ENCODE measurements around the gene ATCAY.

DNA sequence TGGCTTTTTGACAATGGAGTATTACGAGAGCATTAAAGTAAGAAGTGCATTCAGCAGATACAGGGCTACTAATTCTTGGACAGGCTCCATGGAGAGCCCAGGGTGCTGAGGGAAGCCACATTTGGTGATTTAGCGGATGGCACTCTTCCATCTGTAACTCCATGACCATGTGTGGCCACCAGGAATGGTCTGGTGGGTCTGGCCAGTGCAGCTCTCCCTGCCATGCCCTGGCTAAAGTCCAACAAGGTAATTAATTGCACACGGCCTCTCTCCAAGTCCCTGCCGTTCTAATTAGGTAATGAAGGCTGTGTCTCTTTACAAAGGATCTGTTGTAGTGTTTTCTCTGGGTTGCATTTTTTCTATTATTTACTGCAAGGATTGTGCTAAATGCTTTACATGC is 7.3 kb upstream of the ATCAY start:
- TF ChIP-seq FOXM1 (CRISPR knock-in tag; IDR thresholded peaks at IDR 0.05) (no peak), ZNF331 (CRISPR knock-in tag; IDR thresholded peaks at IDR 0.05) (no peak), CHD2 (IDR thresholded peaks at IDR 0.05; ENCODE audit: low read depth, low read length) (no peak), MYNN (CRISPR knock-in tag; IDR thresholded peaks at IDR 0.05; ENCODE audit: low read depth) (no peak), ZNF234 (CRISPR knock-in tag; conservative IDR thresholded peaks at IDR 0.05) (no peak), POLR2A (IDR thresholded peaks at IDR 0.05; ENCODE audit: insufficient read depth in 1 of 2, low read depth in 2 of 2, low read length in 2 of 2) (no peak), ZNF569 (CRISPR knock-in tag; IDR thresholded peaks at IDR 0.05; ENCODE audit: borderline replicate concordance) (no peak), SIN3A (IDR thresholded peaks at IDR 0.05; ENCODE audit: borderline replicate concordance, low read depth, low read length) (no peak), ZNF766 (CRISPR knock-in tag; IDR thresholded peaks at IDR 0.05; ENCODE audit: borderline replicate concordance) (no peak)
- TF ChIP-seq, protein P1, sequence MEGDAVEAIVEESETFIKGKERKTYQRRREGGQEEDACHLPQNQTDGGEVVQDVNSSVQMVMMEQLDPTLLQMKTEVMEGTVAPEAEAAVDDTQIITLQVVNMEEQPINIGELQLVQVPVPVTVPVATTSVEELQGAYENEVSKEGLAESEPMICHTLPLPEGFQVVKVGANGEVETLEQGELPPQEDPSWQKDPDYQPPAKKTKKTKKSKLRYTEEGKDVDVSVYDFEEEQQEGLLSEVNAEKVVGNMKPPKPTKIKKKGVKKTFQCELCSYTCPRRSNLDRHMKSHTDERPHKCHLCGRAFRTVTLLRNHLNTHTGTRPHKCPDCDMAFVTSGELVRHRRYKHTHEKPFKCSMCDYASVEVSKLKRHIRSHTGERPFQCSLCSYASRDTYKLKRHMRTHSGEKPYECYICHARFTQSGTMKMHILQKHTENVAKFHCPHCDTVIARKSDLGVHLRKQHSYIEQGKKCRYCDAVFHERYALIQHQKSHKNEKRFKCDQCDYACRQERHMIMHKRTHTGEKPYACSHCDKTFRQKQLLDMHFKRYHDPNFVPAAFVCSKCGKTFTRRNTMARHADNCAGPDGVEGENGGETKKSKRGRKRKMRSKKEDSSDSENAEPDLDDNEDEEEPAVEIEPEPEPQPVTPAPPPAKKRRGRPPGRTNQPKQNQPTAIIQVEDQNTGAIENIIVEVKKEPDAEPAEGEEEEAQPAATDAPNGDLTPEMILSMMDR (CRISPR knock-in tag; IDR thresholded peaks at IDR 0.05), result no peak
- TF ChIP-seq, protein P2, sequence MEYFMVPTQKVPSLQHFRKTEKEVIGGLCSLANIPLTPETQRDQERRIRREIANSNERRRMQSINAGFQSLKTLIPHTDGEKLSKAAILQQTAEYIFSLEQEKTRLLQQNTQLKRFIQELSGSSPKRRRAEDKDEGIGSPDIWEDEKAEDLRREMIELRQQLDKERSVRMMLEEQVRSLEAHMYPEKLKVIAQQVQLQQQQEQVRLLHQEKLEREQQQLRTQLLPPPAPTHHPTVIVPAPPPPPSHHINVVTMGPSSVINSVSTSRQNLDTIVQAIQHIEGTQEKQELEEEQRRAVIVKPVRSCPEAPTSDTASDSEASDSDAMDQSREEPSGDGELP (IDR thresholded peaks at IDR 0.05; ENCODE audit: borderline replicate concordance, low read depth), result no peak
- TF ChIP-seq, protein P3, sequence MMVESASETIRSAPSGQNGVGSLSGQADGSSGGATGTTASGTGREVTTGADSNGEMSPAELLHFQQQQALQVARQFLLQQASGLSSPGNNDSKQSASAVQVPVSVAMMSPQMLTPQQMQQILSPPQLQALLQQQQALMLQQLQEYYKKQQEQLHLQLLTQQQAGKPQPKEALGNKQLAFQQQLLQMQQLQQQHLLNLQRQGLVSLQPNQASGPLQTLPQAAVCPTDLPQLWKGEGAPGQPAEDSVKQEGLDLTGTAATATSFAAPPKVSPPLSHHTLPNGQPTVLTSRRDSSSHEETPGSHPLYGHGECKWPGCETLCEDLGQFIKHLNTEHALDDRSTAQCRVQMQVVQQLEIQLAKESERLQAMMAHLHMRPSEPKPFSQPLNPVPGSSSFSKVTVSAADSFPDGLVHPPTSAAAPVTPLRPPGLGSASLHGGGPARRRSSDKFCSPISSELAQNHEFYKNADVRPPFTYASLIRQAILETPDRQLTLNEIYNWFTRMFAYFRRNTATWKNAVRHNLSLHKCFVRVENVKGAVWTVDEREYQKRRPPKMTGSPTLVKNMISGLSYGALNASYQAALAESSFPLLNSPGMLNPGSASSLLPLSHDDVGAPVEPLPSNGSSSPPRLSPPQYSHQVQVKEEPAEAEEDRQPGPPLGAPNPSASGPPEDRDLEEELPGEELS (CRISPR knock-in tag; IDR thresholded peaks at IDR 0.05), result no peak
- TF ChIP-seq, protein P4, sequence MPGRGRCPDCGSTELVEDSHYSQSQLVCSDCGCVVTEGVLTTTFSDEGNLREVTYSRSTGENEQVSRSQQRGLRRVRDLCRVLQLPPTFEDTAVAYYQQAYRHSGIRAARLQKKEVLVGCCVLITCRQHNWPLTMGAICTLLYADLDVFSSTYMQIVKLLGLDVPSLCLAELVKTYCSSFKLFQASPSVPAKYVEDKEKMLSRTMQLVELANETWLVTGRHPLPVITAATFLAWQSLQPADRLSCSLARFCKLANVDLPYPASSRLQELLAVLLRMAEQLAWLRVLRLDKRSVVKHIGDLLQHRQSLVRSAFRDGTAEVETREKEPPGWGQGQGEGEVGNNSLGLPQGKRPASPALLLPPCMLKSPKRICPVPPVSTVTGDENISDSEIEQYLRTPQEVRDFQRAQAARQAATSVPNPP (CRISPR knock-in tag; IDR thresholded peaks at IDR 0.05), result no peak
- TF ChIP-seq, protein P5, sequence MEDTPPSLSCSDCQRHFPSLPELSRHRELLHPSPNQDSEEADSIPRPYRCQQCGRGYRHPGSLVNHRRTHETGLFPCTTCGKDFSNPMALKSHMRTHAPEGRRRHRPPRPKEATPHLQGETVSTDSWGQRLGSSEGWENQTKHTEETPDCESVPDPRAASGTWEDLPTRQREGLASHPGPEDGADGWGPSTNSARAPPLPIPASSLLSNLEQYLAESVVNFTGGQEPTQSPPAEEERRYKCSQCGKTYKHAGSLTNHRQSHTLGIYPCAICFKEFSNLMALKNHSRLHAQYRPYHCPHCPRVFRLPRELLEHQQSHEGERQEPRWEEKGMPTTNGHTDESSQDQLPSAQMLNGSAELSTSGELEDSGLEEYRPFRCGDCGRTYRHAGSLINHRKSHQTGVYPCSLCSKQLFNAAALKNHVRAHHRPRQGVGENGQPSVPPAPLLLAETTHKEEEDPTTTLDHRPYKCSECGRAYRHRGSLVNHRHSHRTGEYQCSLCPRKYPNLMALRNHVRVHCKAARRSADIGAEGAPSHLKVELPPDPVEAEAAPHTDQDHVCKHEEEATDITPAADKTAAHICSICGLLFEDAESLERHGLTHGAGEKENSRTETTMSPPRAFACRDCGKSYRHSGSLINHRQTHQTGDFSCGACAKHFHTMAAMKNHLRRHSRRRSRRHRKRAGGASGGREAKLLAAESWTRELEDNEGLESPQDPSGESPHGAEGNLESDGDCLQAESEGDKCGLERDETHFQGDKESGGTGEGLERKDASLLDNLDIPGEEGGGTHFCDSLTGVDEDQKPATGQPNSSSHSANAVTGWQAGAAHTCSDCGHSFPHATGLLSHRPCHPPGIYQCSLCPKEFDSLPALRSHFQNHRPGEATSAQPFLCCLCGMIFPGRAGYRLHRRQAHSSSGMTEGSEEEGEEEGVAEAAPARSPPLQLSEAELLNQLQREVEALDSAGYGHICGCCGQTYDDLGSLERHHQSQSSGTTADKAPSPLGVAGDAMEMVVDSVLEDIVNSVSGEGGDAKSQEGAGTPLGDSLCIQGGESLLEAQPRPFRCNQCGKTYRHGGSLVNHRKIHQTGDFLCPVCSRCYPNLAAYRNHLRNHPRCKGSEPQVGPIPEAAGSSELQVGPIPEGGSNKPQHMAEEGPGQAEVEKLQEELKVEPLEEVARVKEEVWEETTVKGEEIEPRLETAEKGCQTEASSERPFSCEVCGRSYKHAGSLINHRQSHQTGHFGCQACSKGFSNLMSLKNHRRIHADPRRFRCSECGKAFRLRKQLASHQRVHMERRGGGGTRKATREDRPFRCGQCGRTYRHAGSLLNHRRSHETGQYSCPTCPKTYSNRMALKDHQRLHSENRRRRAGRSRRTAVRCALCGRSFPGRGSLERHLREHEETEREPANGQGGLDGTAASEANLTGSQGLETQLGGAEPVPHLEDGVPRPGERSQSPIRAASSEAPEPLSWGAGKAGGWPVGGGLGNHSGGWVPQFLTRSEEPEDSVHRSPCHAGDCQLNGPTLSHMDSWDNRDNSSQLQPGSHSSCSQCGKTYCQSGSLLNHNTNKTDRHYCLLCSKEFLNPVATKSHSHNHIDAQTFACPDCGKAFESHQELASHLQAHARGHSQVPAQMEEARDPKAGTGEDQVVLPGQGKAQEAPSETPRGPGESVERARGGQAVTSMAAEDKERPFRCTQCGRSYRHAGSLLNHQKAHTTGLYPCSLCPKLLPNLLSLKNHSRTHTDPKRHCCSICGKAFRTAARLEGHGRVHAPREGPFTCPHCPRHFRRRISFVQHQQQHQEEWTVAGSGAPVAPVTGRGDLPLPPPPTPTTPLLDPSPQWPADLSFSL (CRISPR knock-in tag; IDR thresholded peaks at IDR 0.05), result no peak
